HepG2 (cell line): ENCODE data around the gene ZNF284. TPM values are rescaled to one million over a fixed set of nuclear protein-coding genes. Genes with fewer than 3 reads are reported as not detected.

Source experiments
- FOXC1 ChIP-seq: sonication (generic); formaldehyde crosslinking; IDR thresholded peaks from 2 replicates; pipeline ENCODE4 v1.8.0; 2022; ENCODE audit warnings: mild to moderate bottlenecking, missing genetic modification reagents, borderline replicate concordance
- FOXP1 ChIP-seq, 2 experiments: fragments of 450-650 bp in 1 of 2; IDR thresholded peaks; 2 replicates each; pipeline ENCODE4 v1.6.1; 2017 to 2018; ENCODE audit warnings: antibody characterized with exemption in 1 of 2
- HOXA5 ChIP-seq: sonication (generic); formaldehyde crosslinking; IDR thresholded peaks from 2 replicates; pipeline ENCODE4 v1.4.0; 2020; ENCODE audit warnings: missing genetic modification reagents
- KDM1A ChIP-seq: IDR thresholded peaks from 2 replicates; pipeline ENCODE4 v1.6.1; 2016; ENCODE audit warnings: missing compliant biosample characterization
- NBN ChIP-seq: fragments of 450-650 bp; conservative IDR thresholded peaks from 2 replicates; pipeline ENCODE4 v1.6.1; 2017
- PRPF4 ChIP-seq: fragments of 200-400 bp; formaldehyde crosslinking; IDR thresholded peaks from 2 replicates; pipeline ENCODE4 v1.6.1; 2016; ENCODE audit warnings: low read length, low read depth; ENCODE audit not compliant: poor library complexity, severe bottlenecking
- SNAI1 ChIP-seq: sonication (generic); formaldehyde crosslinking; IDR thresholded peaks from 2 replicates; pipeline ENCODE4 v1.5.0; 2020; ENCODE audit warnings: mild to moderate bottlenecking, missing genetic modification reagents, borderline replicate concordance
- SSRP1 ChIP-seq: IDR thresholded peaks from 2 replicates; pipeline ENCODE4 v1.6.1; 2016; ENCODE audit warnings: control low read depth
- ZBTB1 ChIP-seq: sonication (generic); formaldehyde crosslinking; IDR thresholded peaks from 2 replicates; pipeline ENCODE4 v1.4.0; 2020; ENCODE audit warnings: missing genetic modification reagents, borderline replicate concordance
- ZBTB10 ChIP-seq: sonication (generic); formaldehyde crosslinking; IDR thresholded peaks from 2 replicates; pipeline ENCODE4 v1.4.0; 2020; ENCODE audit warnings: missing genetic modification reagents, borderline replicate concordance
- ZBTB34 ChIP-seq: sonication (generic); formaldehyde crosslinking; IDR thresholded peaks from 2 replicates; pipeline ENCODE4 v1.8.0; 2022; ENCODE audit warnings: mild to moderate bottlenecking, missing genetic modification reagents
- ZNF7 ChIP-seq: IDR thresholded peaks from 2 replicates; pipeline ENCODE4 v1.6.1; 2016; ENCODE audit warnings: missing biosample characterization, missing genetic modification reagents
- ZNF747 ChIP-seq: sonication (generic); formaldehyde crosslinking; IDR thresholded peaks from 2 replicates; pipeline ENCODE4 v1.8.1; 2023; ENCODE audit warnings: missing genetic modification reagents, mild to moderate bottlenecking, borderline replicate concordance
- polyA plus RNA-seq, 8 experiments: library from polyadenylated mRNA; depleted of rRNA in 3 of 8; stranded (reverse) in 7 of 8; unstranded in 1 of 8; fragments of >200 nt; fragmentation: Illumina TruSeq in 4 of 8; extraction: Trizol in 4 of 8; gene quantifications; 2 replicates each; pipeline versions ENCODE4 v1.2.1 to v1.2.3, GENCODE V29; 2011 to 2016; ENCODE audit warnings: low read depth in 4 of 8, missing spikeins in 1 of 8, mixed read lengths in 1 of 8; ENCODE audit not compliant: insufficient read depth in 1 of 8
- total RNA-seq, 5 experiments: library from RNA; depleted of rRNA; stranded (reverse); fragments of >200 nt; fragmentation: Illumina TruSeq; extraction: Trizol; gene quantifications; 2 replicates each; pipeline ENCODE4 v1.2.3, GENCODE V29; 2016; ENCODE audit warnings: low read depth in 1 of 5
- TF ChIP-seq, protein P1 (sequence below): sonication (generic); formaldehyde crosslinking; conservative IDR thresholded peaks from 2 replicates; pipeline ENCODE4 v1.4.0; 2020; ENCODE audit warnings: missing genetic modification reagents
- TF ChIP-seq, protein P2 (sequence below): sonication (generic); formaldehyde crosslinking; IDR thresholded peaks from 2 replicates; pipeline ENCODE4 v1.5.1; 2020; ENCODE audit warnings: mild to moderate bottlenecking, missing genetic modification reagents, moderate library complexity

ZNF284 gene
- total and polyA plus RNA-seq, 2 of the 13 experiments (the other 11 are each of a cell fraction or from before 2014, with no cell fraction given) = 1.2 to 2.3 TPM

DNA sequence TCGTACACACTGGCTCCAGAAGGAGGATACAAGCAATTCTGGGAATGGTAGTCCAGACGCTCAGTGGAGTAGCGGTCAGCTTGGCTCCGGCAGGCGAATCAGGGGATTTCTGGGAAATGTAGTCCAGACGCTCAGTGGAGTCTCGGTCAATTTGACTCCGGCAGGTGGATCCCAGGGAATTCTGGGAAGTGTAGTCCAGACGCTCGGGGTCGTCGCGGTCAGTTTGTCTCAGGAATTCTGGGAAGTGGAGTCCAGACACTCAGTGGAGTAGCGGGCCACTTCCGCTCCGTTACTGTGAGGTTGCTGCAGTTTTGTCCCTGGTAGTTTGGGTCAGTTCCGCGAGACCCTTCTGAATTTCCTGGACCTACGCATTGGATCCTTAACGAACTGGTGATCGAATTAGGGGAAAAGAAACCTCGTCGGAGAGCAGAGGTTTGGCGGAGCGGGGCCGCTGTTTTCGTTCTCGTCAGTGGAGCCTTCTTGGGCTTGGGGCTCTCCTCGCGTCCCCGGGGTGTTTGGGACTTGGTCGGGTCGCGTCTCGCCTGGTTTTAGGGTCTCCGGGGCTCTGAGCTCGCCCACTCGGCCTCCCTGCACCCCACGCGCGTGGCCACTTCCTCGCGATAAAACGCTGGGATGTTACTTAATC lies 41.3 kb downstream of the ZNF284 start, which contains the start of gene ZNF225 (continued):
- no peak for TF ChIP-seq ZBTB10 (CRISPR knock-in tag)
- TF ChIP-seq, protein P1, sequence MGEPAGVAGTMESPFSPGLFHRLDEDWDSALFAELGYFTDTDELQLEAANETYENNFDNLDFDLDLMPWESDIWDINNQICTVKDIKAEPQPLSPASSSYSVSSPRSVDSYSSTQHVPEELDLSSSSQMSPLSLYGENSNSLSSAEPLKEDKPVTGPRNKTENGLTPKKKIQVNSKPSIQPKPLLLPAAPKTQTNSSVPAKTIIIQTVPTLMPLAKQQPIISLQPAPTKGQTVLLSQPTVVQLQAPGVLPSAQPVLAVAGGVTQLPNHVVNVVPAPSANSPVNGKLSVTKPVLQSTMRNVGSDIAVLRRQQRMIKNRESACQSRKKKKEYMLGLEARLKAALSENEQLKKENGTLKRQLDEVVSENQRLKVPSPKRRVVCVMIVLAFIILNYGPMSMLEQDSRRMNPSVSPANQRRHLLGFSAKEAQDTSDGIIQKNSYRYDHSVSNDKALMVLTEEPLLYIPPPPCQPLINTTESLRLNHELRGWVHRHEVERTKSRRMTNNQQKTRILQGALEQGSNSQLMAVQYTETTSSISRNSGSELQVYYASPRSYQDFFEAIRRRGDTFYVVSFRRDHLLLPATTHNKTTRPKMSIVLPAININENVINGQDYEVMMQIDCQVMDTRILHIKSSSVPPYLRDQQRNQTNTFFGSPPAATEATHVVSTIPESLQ (CRISPR knock-in tag) = no peak
- TF ChIP-seq PRPF4 = no peak
- no peak for TF ChIP-seq ZBTB34 (CRISPR knock-in tag)
- TF ChIP-seq ZNF747 (CRISPR knock-in tag) = peak; percentile 52; the same call in 1 of the 2 replicates
- TF ChIP-seq SSRP1 (CRISPR knock-in tag) = no peak
- TF ChIP-seq ZBTB1 (CRISPR knock-in tag) = no peak
- TF ChIP-seq, protein P2, sequence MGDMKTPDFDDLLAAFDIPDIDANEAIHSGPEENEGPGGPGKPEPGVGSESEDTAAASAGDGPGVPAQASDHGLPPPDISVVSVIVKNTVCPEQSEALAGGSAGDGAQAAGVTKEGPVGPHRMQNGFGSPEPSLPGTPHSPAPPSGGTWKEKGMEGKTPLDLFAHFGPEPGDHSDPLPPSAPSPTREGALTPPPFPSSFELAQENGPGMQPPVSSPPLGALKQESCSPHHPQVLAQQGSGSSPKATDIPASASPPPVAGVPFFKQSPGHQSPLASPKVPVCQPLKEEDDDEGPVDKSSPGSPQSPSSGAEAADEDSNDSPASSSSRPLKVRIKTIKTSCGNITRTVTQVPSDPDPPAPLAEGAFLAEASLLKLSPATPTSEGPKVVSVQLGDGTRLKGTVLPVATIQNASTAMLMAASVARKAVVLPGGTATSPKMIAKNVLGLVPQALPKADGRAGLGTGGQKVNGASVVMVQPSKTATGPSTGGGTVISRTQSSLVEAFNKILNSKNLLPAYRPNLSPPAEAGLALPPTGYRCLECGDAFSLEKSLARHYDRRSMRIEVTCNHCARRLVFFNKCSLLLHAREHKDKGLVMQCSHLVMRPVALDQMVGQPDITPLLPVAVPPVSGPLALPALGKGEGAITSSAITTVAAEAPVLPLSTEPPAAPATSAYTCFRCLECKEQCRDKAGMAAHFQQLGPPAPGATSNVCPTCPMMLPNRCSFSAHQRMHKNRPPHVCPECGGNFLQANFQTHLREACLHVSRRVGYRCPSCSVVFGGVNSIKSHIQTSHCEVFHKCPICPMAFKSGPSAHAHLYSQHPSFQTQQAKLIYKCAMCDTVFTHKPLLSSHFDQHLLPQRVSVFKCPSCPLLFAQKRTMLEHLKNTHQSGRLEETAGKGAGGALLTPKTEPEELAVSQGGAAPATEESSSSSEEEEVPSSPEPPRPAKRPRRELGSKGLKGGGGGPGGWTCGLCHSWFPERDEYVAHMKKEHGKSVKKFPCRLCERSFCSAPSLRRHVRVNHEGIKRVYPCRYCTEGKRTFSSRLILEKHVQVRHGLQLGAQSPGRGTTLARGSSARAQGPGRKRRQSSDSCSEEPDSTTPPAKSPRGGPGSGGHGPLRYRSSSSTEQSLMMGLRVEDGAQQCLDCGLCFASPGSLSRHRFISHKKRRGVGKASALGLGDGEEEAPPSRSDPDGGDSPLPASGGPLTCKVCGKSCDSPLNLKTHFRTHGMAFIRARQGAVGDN = peak; percentile 54
- TF ChIP-seq HOXA5 (CRISPR knock-in tag) = no peak
- no peak for TF ChIP-seq FOXP1 (IDR thresholded peaks at IDR 0.05)
- no peak for TF ChIP-seq FOXP1 (CRISPR knock-in tag; IDR thresholded peaks at IDR 0.05)
- peak; percentile 64; the same call in 1 of the 2 replicates for TF ChIP-seq FOXC1
- TF ChIP-seq SNAI1 (CRISPR knock-in tag) = no peak
- TF ChIP-seq KDM1A (CRISPR knock-in tag) = no peak
- TF ChIP-seq ZNF7 (CRISPR knock-in tag) = no peak
- TF ChIP-seq NBN = no peak
